Measurements from ENCODE around the gene SLFNL1. TPM values are rescaled to one million over a fixed set of nuclear protein-coding genes. Genes with fewer than 3 reads are reported as not detected.
A peak's percentile ranks its signal among the peaks of the same experiment; 100 is the strongest.

Gene SLFNL1
- total and polyA plus RNA-seq, 3 experiments from 2014 or later = 0.09 to 0.44 TPM; not detected in 1

- POLR2A ChIA-PET = no interaction called here
- peaks cover 0 to 2% of the 10 kb centered on the region in 2 donors for H3K27me3 Mint-ChIP-seq
- peaks cover 8 to 20% (median 14%) of the 10 kb centered on the region in 3 donors for H3K4me1 Mint-ChIP-seq
- H3K27ac Mint-ChIP-seq = no peak overlapping the region
- no peaks in the 10 kb centered on the region for H3K4me1 ChIP-seq (ENCODE audit: insufficient read depth, low read length)
- CTCF ChIA-PET = no interaction called here
- no peak for DNase-seq
- peaks cover 0 to 42% (median 8%) of the 10 kb centered on the region in 3 donors for H3K36me3 Mint-ChIP-seq
- no peak overlapping the region for H3K4me3 ChIP-seq (ENCODE audit: low read length)
- H3K27ac ChIP-seq (ENCODE audit: low read depth, low read length) = no peak overlapping the region
- H3K27me3 ChIP-seq (ENCODE audit: insufficient read depth, low read length, poor library complexity, severe bottlenecking) = no peaks in the 10 kb centered on the region
- H3K36me3 ChIP-seq (ENCODE audit: insufficient read depth, low read length) = peaks cover 4% of the 10 kb centered on the region
- no peaks in the 10 kb centered on the region for H3K9me3 ChIP-seq (ENCODE audit: low read length)
- no peaks in the 10 kb centered on the region for H3K9me3 Mint-ChIP-seq
- H3K4me3 Mint-ChIP-seq = no peak overlapping the region
Measured at GRCh38 chr1:41017141-41018017, 4.1 kb downstream of the SLFNL1 start.

- Mint-ChIP-seq H3K27me3 (peaks cover 0 to 2% of the 10 kb centered on the region in 2 donors), H3K36me3 (peaks cover 0 to 55% (median 9%) of the 10 kb centered on the region in 3 donors), H3K4me3 (no peak overlapping the region), H3K4me1 (peaks cover 5 to 16% (median 7%) of the 10 kb centered on the region in 3 donors), H3K9me3 (no peaks in the 10 kb centered on the region), H3K27ac (peak overlapping the region in 1 of 8 donors; percentile 47)
- H3K4me3 ChIP-seq (ENCODE audit: low read length) = no peak overlapping the region
- no peaks in the 10 kb centered on the region for H3K27me3 ChIP-seq (ENCODE audit: insufficient read depth, low read length, poor library complexity, severe bottlenecking)
- no peaks in the 10 kb centered on the region for H3K4me1 ChIP-seq (ENCODE audit: insufficient read depth, low read length)
- no peaks in the 10 kb centered on the region for H3K9me3 ChIP-seq (ENCODE audit: low read length)
- peaks cover 12% of the 10 kb centered on the region for H3K36me3 ChIP-seq (ENCODE audit: insufficient read depth, low read length)
- DNase-seq = no peak
- CTCF ChIA-PET = interaction anchor here (0.7 kb wide), 1 partner anchor 12 kb away, joined by 4 read pairs; no protein-coding TSS in a partner anchor
- H3K27ac ChIP-seq (ENCODE audit: low read depth, low read length) = no peak overlapping the region
- POLR2A ChIA-PET = no interaction called here
Measured at GRCh38 chr1:41015897-41016470, 5.5 kb downstream of the SLFNL1 start.

GRCh38 chr1:41015281-41015896, 6.1 kb downstream of the SLFNL1 start:
- H3K4me1 Mint-ChIP-seq = peaks cover 5 to 16% (median 7%) of the 10 kb centered on the region in 3 donors

GRCh38 chr1:41014871-41015270, 6.7 kb downstream of the SLFNL1 start:
- CTCF ChIA-PET = interaction anchor here (0.7 kb wide), 1 partner anchor 11 kb away, joined by 4 read pairs; no protein-coding TSS in a partner anchor

More at GRCh38 chr1:41015281-41015896, 6.1 kb downstream of the SLFNL1 start:
- Histone ChIP-seq H3K4me1 (ENCODE audit: insufficient read depth, low read length) (no peaks in the 10 kb centered on the region), H3K36me3 (ENCODE audit: insufficient read depth, low read length) (peaks cover 17% of the 10 kb centered on the region), H3K9me3 (ENCODE audit: low read length) (no peaks in the 10 kb centered on the region), H3K4me3 (ENCODE audit: low read length) (no peak overlapping the region), H3K27me3 (ENCODE audit: insufficient read depth, low read length, poor library complexity, severe bottlenecking) (no peaks in the 10 kb centered on the region), H3K27ac (ENCODE audit: low read depth, low read length) (no peak overlapping the region)
- no peak overlapping the region for H3K4me3 Mint-ChIP-seq
- peaks cover 0 to 2% of the 10 kb centered on the region in 2 donors for H3K27me3 Mint-ChIP-seq
- ChIA-PET CTCF (interaction anchor here (0.7 kb wide), 1 partner anchor 12 kb away, joined by 4 read pairs; no protein-coding TSS in a partner anchor), POLR2A (no interaction called here)
- H3K36me3 Mint-ChIP-seq = peaks cover 0 to 61% (median 9%) of the 10 kb centered on the region in 3 donors
- no peak for DNase-seq
- H3K9me3 Mint-ChIP-seq = no peaks in the 10 kb centered on the region
- H3K27ac Mint-ChIP-seq = peak overlapping the region in 1 of 8 donors; percentile 29

GRCh38 chr1:41013796-41014195, 7.7 kb downstream of the SLFNL1 start:
- Histone ChIP-seq H3K27ac (ENCODE audit: low read depth, low read length) (no peak overlapping the region), H3K27me3 (ENCODE audit: insufficient read depth, low read length, poor library complexity, severe bottlenecking) (no peaks in the 10 kb centered on the region), H3K9me3 (ENCODE audit: low read length) (no peaks in the 10 kb centered on the region), H3K4me1 (ENCODE audit: insufficient read depth, low read length) (no peaks in the 10 kb centered on the region), H3K4me3 (ENCODE audit: low read length) (no peak overlapping the region), H3K36me3 (ENCODE audit: insufficient read depth, low read length) (peaks cover 33% of the 10 kb centered on the region)
- H3K36me3 Mint-ChIP-seq = peaks cover 0 to 72% (median 18%) of the 10 kb centered on the region in 3 donors
- H3K4me1 Mint-ChIP-seq = peaks cover 5 to 16% (median 7%) of the 10 kb centered on the region in 3 donors
- no peaks in the 10 kb centered on the region for H3K27me3 Mint-ChIP-seq
- no peak for DNase-seq
- H3K4me3 Mint-ChIP-seq = no peak overlapping the region
- ChIA-PET POLR2A (no interaction called here), CTCF (interaction anchor here (0.8 kb wide), 1 partner anchor 10 kb away, joined by 3 read pairs; no protein-coding TSS in a partner anchor)
- peak overlapping the region in 1 of 8 donors; percentile 29 for H3K27ac Mint-ChIP-seq
- H3K9me3 Mint-ChIP-seq = no peaks in the 10 kb centered on the region

More at GRCh38 chr1:41014871-41015270, 6.7 kb downstream of the SLFNL1 start:
- Mint-ChIP-seq H3K36me3 (peaks cover 0 to 66% (median 13%) of the 10 kb centered on the region in 3 donors), H3K27ac (peak overlapping the region in 4 of 8 donors; percentile 4 to 59 (median 32)), H3K4me3 (no peak overlapping the region), H3K27me3 (peaks cover 0 to 2% of the 10 kb centered on the region in 2 donors), H3K4me1 (peaks cover 5 to 16% (median 7%) of the 10 kb centered on the region in 3 donors), H3K9me3 (no peaks in the 10 kb centered on the region)
- Histone ChIP-seq H3K9me3 (ENCODE audit: low read length) (no peaks in the 10 kb centered on the region), H3K4me3 (ENCODE audit: low read length) (no peak overlapping the region), H3K4me1 (ENCODE audit: insufficient read depth, low read length) (no peaks in the 10 kb centered on the region), H3K36me3 (ENCODE audit: insufficient read depth, low read length) (peaks cover 22% of the 10 kb centered on the region), H3K27ac (ENCODE audit: low read depth, low read length) (no peak overlapping the region), H3K27me3 (ENCODE audit: insufficient read depth, low read length, poor library complexity, severe bottlenecking) (no peaks in the 10 kb centered on the region)
- no peak for DNase-seq
- POLR2A ChIA-PET = no interaction called here

- Mint-ChIP-seq H3K27me3 (no peaks in the 10 kb centered on the region), H3K27ac (no peak overlapping the region), H3K4me3 (no peak overlapping the region), H3K9me3 (no peaks in the 10 kb centered on the region), H3K36me3 (peaks cover 0 to 76% (median 22%) of the 10 kb centered on the region in 3 donors), H3K4me1 (peaks cover 5 to 16% (median 7%) of the 10 kb centered on the region in 3 donors)
- POLR2A ChIA-PET = no interaction called here
- Histone ChIP-seq H3K27ac (ENCODE audit: low read depth, low read length) (no peak overlapping the region), H3K4me3 (ENCODE audit: low read length) (no peak overlapping the region), H3K36me3 (ENCODE audit: insufficient read depth, low read length) (peaks cover 39% of the 10 kb centered on the region), H3K9me3 (ENCODE audit: low read length) (no peaks in the 10 kb centered on the region), H3K27me3 (ENCODE audit: insufficient read depth, low read length, poor library complexity, severe bottlenecking) (no peaks in the 10 kb centered on the region), H3K4me1 (ENCODE audit: insufficient read depth, low read length) (no peaks in the 10 kb centered on the region)
- DNase-seq = no peak
- CTCF ChIA-PET = no interaction called here
Measured at GRCh38 chr1:41013024-41013423, 8.5 kb downstream of the SLFNL1 start.

GRCh38 chr1:41010345-41010744, 11.2 kb downstream of the SLFNL1 start:
- ChIA-PET CTCF (no interaction called here), POLR2A (no interaction called here)
- H3K36me3 Mint-ChIP-seq = peaks cover 0 to 88% (median 26%) of the 10 kb centered on the region in 3 donors
- H3K27me3 Mint-ChIP-seq = no peaks in the 10 kb centered on the region
- H3K9me3 Mint-ChIP-seq = no peaks in the 10 kb centered on the region
- DNase-seq = no peak
- Histone ChIP-seq H3K4me1 (ENCODE audit: insufficient read depth, low read length) (no peaks in the 10 kb centered on the region), H3K9me3 (ENCODE audit: low read length) (no peaks in the 10 kb centered on the region), H3K4me3 (ENCODE audit: low read length) (no peak overlapping the region), H3K36me3 (ENCODE audit: insufficient read depth, low read length) (peaks cover 53% of the 10 kb centered on the region), H3K27ac (ENCODE audit: low read depth, low read length) (no peak overlapping the region), H3K27me3 (ENCODE audit: insufficient read depth, low read length, poor library complexity, severe bottlenecking) (no peaks in the 10 kb centered on the region)
- no peak overlapping the region for H3K4me3 Mint-ChIP-seq
- H3K27ac Mint-ChIP-seq = peak overlapping the region in 2 of 8 donors; percentile 16 to 28
- H3K4me1 Mint-ChIP-seq = peaks cover 5 to 16% (median 7%) of the 10 kb centered on the region in 3 donors
